GM12878 (cell line): ENCODE results near the gene HMGN1. TPM values are rescaled to one million over a fixed set of nuclear protein-coding genes. Genes with fewer than 3 reads are reported as not detected.

Source experiments
- ATAC-seq: fragments of 200-7000 bp; cut with Tn5 transposase; 3 replicates; pipeline ENCODE4 v1.9.1; 2020; ENCODE audit warnings: mild to moderate bottlenecking, moderate library complexity
- BruUV-seq: library from RNA; stranded (reverse); fragments of 400-500 nt; replicated peaks from 2 replicates; lab custom pipeline; 2021; lab: Mats Ljungman, UMichigan
- CTCF ChIA-PET: fragments of 300-600 bp; sonication (Branson Sonifier 250); formaldehyde crosslinking; extraction: SDS; loops from one replicate; lab custom pipeline; 2021; ENCODE audit warnings: inconsistent platforms; lab: Yijun Ruan, JAX
- POLR2A ChIA-PET: fragments of 350-600 bp; formaldehyde crosslinking; extraction: SDS; loops from one replicate; lab custom pipeline; 2021; ENCODE audit warnings: inconsistent platforms; lab: Charles Lee
- RAD21 ChIA-PET: fragments of 300-600 bp; sonication (Branson Sonifier 250); formaldehyde crosslinking; loops from one replicate; lab custom pipeline; 2023; ENCODE audit warnings: antibody characterized with exemption; ENCODE audit not compliant: unreplicated experiment; lab: Charles Lee
- SMC1A ChIA-PET: fragments of 300-600 bp; sonication (Branson Sonifier 250); formaldehyde crosslinking; loops from one replicate; lab custom pipeline; 2023; ENCODE audit not compliant: unreplicated experiment, uncharacterized antibody; lab: Charles Lee
- DNase-seq: peaks from one replicate; pipeline ENCODE4 v3.0.0-alpha.2; 2011; ENCODE audit warnings: low read depth, low spot score
- FAIRE-seq: peaks from 3 replicates; lab custom pipeline; 2011; peaks lifted over from hg19 to GRCh38; lab: Jason Lieb, UNC
- H2AFZ ChIP-seq: 2 replicates; pipeline ENCODE4 v1.6.0; 2011; ENCODE audit warnings: low read depth, low read length, control low read depth; ENCODE audit not compliant: control insufficient read depth
- H3K27ac ChIP-seq: 2 replicates; pipeline ENCODE4 v1.5.1; 2011; ENCODE audit warnings: control low read depth; ENCODE audit not compliant: control insufficient read depth, insufficient read depth
- H3K27me3 ChIP-seq, 2 experiments: replicated peaks in 1 of 2; 2 replicates each; pipeline versions ENCODE4 v1.6.0 to v1.6.1; 2011; ENCODE audit warnings: low read length in 1 of 2; ENCODE audit not compliant: control insufficient read depth in 2 of 2, insufficient read depth in 2 of 2
- H3K36me3 ChIP-seq, 2 experiments: 2 replicates each; pipeline ENCODE4 v1.5.1; 2011; ENCODE audit warnings: low read length in 1 of 2; ENCODE audit not compliant: control insufficient read depth in 2 of 2, insufficient read depth in 2 of 2
- H3K4me1 ChIP-seq: 2 replicates; pipeline ENCODE4 v1.6.1; 2011; ENCODE audit warnings: mild to moderate bottlenecking, low read length, moderate library complexity, mixed read lengths; ENCODE audit not compliant: control insufficient read depth, insufficient read depth
- H3K4me2 ChIP-seq: 2 replicates; pipeline ENCODE4 v1.6.0; 2011; ENCODE audit warnings: control low read depth; ENCODE audit not compliant: control insufficient read depth, insufficient read depth
- H3K4me3 ChIP-seq: fragments of 200-600 bp; sonication (generic); 2 replicates; pipeline ENCODE4 v1.5.1; 2016
- H3K79me2 ChIP-seq: 2 replicates; pipeline ENCODE4 v1.6.0; 2011; ENCODE audit warnings: low read length; ENCODE audit not compliant: control insufficient read depth, insufficient read depth
- H3K9ac ChIP-seq: 2 replicates; pipeline ENCODE4 v1.8.0; 2011; ENCODE audit warnings: low read length, control low read depth, mixed read lengths; ENCODE audit not compliant: control insufficient read depth, insufficient read depth
- H3K9me3 ChIP-seq: replicated peaks from 3 replicates; pipeline ENCODE4 v1.5.1; 2011; ENCODE audit warnings: mild to moderate bottlenecking, low read length; ENCODE audit not compliant: control insufficient read depth, insufficient read depth
- H4K20me1 ChIP-seq: 2 replicates; pipeline ENCODE4 v1.6.0; 2011; ENCODE audit not compliant: control insufficient read depth, insufficient read depth
- ATF2 ChIP-seq: IDR thresholded peaks from 2 replicates; pipeline ENCODE4 v1.6.1; 2012; ENCODE audit warnings: low read length, inconsistent platforms
- ATF7 ChIP-seq: fragments of 450-650 bp; IDR thresholded peaks from 2 replicates; pipeline ENCODE4 v1.6.1; 2016; ENCODE audit warnings: low read depth, mild to moderate bottlenecking
- CTCF ChIP-seq, 3 experiments: IDR thresholded peaks in 2 of 3; conservative IDR thresholded peaks in 1 of 3; 2 replicates each; pipeline ENCODE4 v1.5.1; 2011; ENCODE audit warnings: low read depth in 3 of 3, low read length in 3 of 3, mild to moderate bottlenecking in 3 of 3, control low read depth in 2 of 3, moderate library complexity in 2 of 3, inconsistent platforms in 1 of 3, mixed read lengths in 1 of 3; ENCODE audit not compliant: control insufficient read depth in 2 of 3, insufficient read depth in 1 of 3; ENCODE audit errors: extremely low read depth in 1 of 3
- HDGF ChIP-seq: fragments of 450-650 bp; IDR thresholded peaks from 2 replicates; pipeline ENCODE4 v1.6.1; 2016; ENCODE audit warnings: antibody characterized with exemption
- JUNB ChIP-seq: IDR thresholded peaks from 2 replicates; pipeline ENCODE4 v1.6.1; 2016; ENCODE audit warnings: antibody characterized with exemption, mild to moderate bottlenecking
- JUND ChIP-seq: IDR thresholded peaks from 2 replicates; pipeline ENCODE4 v1.6.1; 2012; ENCODE audit warnings: low read depth, mild to moderate bottlenecking, low read length, improper control_type of control experiment, moderate library complexity
- LARP7 ChIP-seq: fragments of 450-650 bp; IDR thresholded peaks from 2 replicates; pipeline ENCODE4 v1.6.1; 2017; ENCODE audit warnings: mild to moderate bottlenecking
- MYB ChIP-seq: fragments of 150-350 bp; IDR thresholded peaks from 2 replicates; pipeline ENCODE4 v1.6.1; 2014; ENCODE audit warnings: mild to moderate bottlenecking, low read depth, low read length, borderline replicate concordance
- NFIC ChIP-seq: IDR thresholded peaks from 2 replicates; pipeline ENCODE4 v1.6.1; 2012; ENCODE audit warnings: low read depth, mild to moderate bottlenecking, inconsistent platforms, low read length, moderate library complexity
- SPI1 ChIP-seq: IDR thresholded peaks from 2 replicates; pipeline ENCODE4 v1.6.1; 2011; ENCODE audit warnings: low read depth, mild to moderate bottlenecking, low read length, moderate library complexity, borderline replicate concordance; ENCODE audit not compliant: insufficient read depth
- TAF1 ChIP-seq: IDR thresholded peaks from 2 replicates; pipeline ENCODE4 v1.6.1; 2011; ENCODE audit warnings: mild to moderate bottlenecking, low read depth, low read length, borderline replicate concordance
- YBX1 ChIP-seq: fragments of 450-650 bp; IDR thresholded peaks from 2 replicates; pipeline ENCODE4 v1.6.1; 2016; ENCODE audit warnings: antibody characterized with exemption
- WGBS: methylation state at CpG from one replicate; pipeline ENCODE4 v1.1.6; 2016; ENCODE audit warnings: low lambda C conversion rate; ENCODE audit not compliant: insufficient replicate concordance, insufficient coverage; ENCODE audit errors: missing lambda C conversion rate; 5-methylcytosine and 5-hydroxymethylcytosine counted together
- in situ Hi-C: fragments of 300-500 bp; cut with MboI; formaldehyde crosslinking; loops from 9 replicates; pipeline ENCODE4 v1.14.3; 2018; ENCODE audit warnings: mixed read lengths
- intact Hi-C: fragments of 100-400 bp; cut with micrococcal nuclease; formaldehyde crosslinking; loops from one replicate; pipeline ENCODE4 v1.14.2; 2022; ENCODE audit not compliant: unreplicated experiment
- polyA plus RNA-seq, 11 experiments: library from polyadenylated mRNA; depleted of rRNA in 4 of 11; unstranded in 6 of 11; stranded (reverse) in 5 of 11; fragments of >200 nt; fragmentation: Nextera tagmentation in 4 of 11; fragmentation: Illumina TruSeq in 1 of 11; extraction: Ambion mirVana in 4 of 11; extraction: Trizol in 1 of 11; gene quantifications; 1 replicate in 1 of 11; 2 replicates in 10 of 11; pipeline versions ENCODE4 v1.2.1 to v1.2.3, GENCODE V29; 2011 to 2016; ENCODE audit warnings: inconsistent platforms in 2 of 11, missing spikeins in 2 of 11, low read depth in 1 of 11
- total RNA-seq, 4 experiments: library from RNA; depleted of rRNA in 3 of 4; stranded (reverse); fragments of >200 nt in 3 of 4; fragmentation: Illumina TruSeq in 1 of 4; extraction: Trizol in 1 of 4; gene quantifications; 2 replicates each; pipeline versions ENCODE4 v1.2.1 to v1.2.3, GENCODE V29; 2013 to 2021
- TF ChIP-seq, protein P1 (sequence below): IDR thresholded peaks from 2 replicates; pipeline ENCODE4 v1.6.1; 2011; ENCODE audit warnings: borderline replicate concordance, low read depth, mild to moderate bottlenecking, moderate library complexity, low read length; ENCODE audit not compliant: insufficient read depth, poor library complexity, severe bottlenecking
- TF ChIP-seq, protein P2 (sequence below): fragments of 450-650 bp; IDR thresholded peaks from 2 replicates; pipeline ENCODE4 v1.6.1; 2018; ENCODE audit warnings: borderline replicate concordance, mild to moderate bottlenecking; ENCODE audit not compliant: partially characterized antibody

HMGN1 gene
- total and polyA plus RNA-seq, 10 of the 15 experiments (the other 5 are each of a cell fraction or from before 2014, with no cell fraction given): 120 to 798 (median 396) TPM

DNA sequence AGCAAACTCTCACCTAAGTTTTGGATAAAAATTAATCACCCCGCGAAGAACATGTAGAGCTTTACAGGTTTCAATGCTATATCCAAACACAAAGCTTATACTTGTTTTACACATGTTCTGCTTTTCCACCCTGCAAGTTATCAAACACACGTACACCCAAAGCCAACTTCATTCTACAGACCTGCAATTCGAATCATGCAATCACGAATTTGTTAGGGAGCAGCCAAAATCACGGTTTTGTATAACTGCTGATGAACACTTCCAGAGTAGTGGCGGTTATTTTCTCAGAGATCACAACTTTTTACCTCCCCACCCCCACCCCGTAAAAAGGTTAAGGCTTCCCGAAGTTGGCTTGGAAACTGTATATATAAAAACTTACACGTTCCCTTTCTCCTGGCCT lies 1.4 kb downstream of the HMGN1 start (continued):
- TF ChIP-seq SPI1: no peak
- TF ChIP-seq ATF2: no peak

- in situ Hi-C loops (no loop called here), intact Hi-C loops (no loop called here)
- ChIA-PET CTCF (interaction anchor here (0.8 to 3.8 kb wide), 4 partner anchors 17 to 95 kb away, joined by 3 to 24 read pairs (median 10); no protein-coding TSS in a partner anchor), RAD21 (interaction anchor here (1.4 to 2.0 kb wide), 2 partner anchors 32 to 34 kb away, joined by 3 to 8 read pairs; a partner anchor contains a TSS), SMC1A (interaction anchor here (0.7 to 1.7 kb wide), 6 partner anchors 8 to 95 kb away, joined by 3 to 6 read pairs (median 3); partner anchors contain the start of gene BRWD1), POLR2A (interaction anchor here (1.7 to 3.2 kb wide), 3 partner anchors 31 to 163 kb away, joined by 6 to 12 read pairs (median 8); partner anchors contain the start of gene PSMG1)
- peak overlapping the region; percentile 82 for H3K4me2 ChIP-seq
- H3K27me3 ChIP-seq: no peaks in the 10 kb centered on the region
- H3K9me3 ChIP-seq: no peaks in the 10 kb centered on the region
- peaks cover 36% of the 10 kb centered on the region for H3K79me2 ChIP-seq
- peaks cover 0 to 23% of the 10 kb centered on the region in 2 experiments; a peak in 3 of 4 replicates for H3K36me3 ChIP-seq
- no peak for DNase-seq
- no TSS peak for BruUV-seq
- H2AFZ ChIP-seq: no peak overlapping the region
- 24% methylated on average over 7 of the region's 7 CpGs for WGBS
- H3K27ac ChIP-seq: no peak overlapping the region
- no peak for ATAC-seq
- H3K4me3 ChIP-seq: peak overlapping the region; percentile 91
- no peak for FAIRE-seq
- H3K9ac ChIP-seq: peak overlapping the region; percentile 38; the same call in 1 of the 2 replicates
- no peaks in the 10 kb centered on the region for H4K20me1 ChIP-seq
- 0 out of 2 replicates have a peak, but pooled peaks cover 3% of the 10 kb centered on the region for H3K4me1 ChIP-seq
- TF ChIP-seq MYB: no peak
- TF ChIP-seq TAF1: no peak
- TF ChIP-seq NFIC: no peak
- no peak for TF ChIP-seq CTCF (IDR thresholded peaks at IDR 0.05 in 2 of 3, conservative IDR thresholded peaks at IDR 0.05 in 1 of 3; ENCODE audit: control insufficient read depth in 2 of 3, extremely low read depth in 1 of 3, insufficient read depth in 1 of 3, low read depth in 3 of 3, low read length in 3 of 3)
- TF ChIP-seq HDGF: no peak
- TF ChIP-seq JUNB: no peak
- TF ChIP-seq ATF7: no peak
- TF ChIP-seq YBX1: no peak
- no peak for TF ChIP-seq JUND
- TF ChIP-seq, protein P1, sequence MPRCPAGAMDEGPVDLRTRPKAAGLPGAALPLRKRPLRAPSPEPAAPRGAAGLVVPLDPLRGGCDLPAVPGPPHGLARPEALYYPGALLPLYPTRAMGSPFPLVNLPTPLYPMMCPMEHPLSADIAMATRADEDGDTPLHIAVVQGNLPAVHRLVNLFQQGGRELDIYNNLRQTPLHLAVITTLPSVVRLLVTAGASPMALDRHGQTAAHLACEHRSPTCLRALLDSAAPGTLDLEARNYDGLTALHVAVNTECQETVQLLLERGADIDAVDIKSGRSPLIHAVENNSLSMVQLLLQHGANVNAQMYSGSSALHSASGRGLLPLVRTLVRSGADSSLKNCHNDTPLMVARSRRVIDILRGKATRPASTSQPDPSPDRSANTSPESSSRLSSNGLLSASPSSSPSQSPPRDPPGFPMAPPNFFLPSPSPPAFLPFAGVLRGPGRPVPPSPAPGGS: no peak
- TF ChIP-seq, protein P2, sequence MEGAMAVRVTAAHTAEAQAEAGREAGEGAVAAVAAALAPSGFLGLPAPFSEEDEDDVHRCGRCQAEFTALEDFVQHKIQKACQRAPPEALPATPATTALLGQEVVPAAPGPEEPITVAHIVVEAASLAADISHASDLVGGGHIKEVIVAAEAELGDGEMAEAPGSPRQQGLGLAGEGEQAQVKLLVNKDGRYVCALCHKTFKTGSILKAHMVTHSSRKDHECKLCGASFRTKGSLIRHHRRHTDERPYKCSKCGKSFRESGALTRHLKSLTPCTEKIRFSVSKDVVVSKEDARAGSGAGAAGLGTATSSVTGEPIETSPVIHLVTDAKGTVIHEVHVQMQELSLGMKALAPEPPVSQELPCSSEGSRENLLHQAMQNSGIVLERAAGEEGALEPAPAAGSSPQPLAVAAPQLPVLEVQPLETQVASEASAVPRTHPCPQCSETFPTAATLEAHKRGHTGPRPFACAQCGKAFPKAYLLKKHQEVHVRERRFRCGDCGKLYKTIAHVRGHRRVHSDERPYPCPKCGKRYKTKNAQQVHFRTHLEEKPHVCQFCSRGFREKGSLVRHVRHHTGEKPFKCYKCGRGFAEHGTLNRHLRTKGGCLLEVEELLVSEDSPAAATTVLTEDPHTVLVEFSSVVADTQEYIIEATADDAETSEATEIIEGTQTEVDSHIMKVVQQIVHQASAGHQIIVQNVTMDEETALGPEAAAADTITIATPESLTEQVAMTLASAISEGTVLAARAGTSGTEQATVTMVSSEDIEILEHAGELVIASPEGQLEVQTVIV: no peak
- TF ChIP-seq LARP7: no peak
These were observed 2.1 kb downstream of the HMGN1 start for GRCh38 chr21:39346671-39347331.
